ENCODE data around the gene DPM1. TPM values are rescaled to one million over a fixed set of nuclear protein-coding genes. Genes with fewer than 3 reads are reported as not detected.
"Not testable (repeated sequence)": the region's sequence is repeated elsewhere in the genome, so short reads cannot be mapped to it uniquely, and the experiment has no call there.

The DPM1 gene
- total RNA-seq, 1 experiment from 2014 or later, result 66.8 TPM

GRCh38 chr20:50980851-50981713, 22.8 kb upstream of the DPM1 start:
- Mint-ChIP-seq H3K27me3 (ENCODE audit: insufficient read depth, unreplicated experiment) (no peaks in the 10 kb centered on the region), H3K36me3 (ENCODE audit: insufficient read depth, unreplicated experiment) (no peaks in the 10 kb centered on the region), H3K9me3 (ENCODE audit: unreplicated experiment) (no peaks in the 10 kb centered on the region), H3K4me1 (ENCODE audit: insufficient read depth, unreplicated experiment) (peaks cover 34% of the 10 kb centered on the region), H3K4me3 (ENCODE audit: unreplicated experiment) (no peak overlapping the region), H3K27ac (ENCODE audit: low read depth, unreplicated experiment) (peak overlapping the region; percentile 97)
- ChIA-PET CTCF (interaction anchor here (0.6 to 22.3 kb wide), 41 partner anchors 10 to 1102 kb away, joined by 3 to 810 read pairs (median 4); partner anchors contain the start of genes BCAS4, DPM1 and MOCS3), POLR2A (interaction anchor here (0.6 to 3.8 kb wide), 13 partner anchors 11 to 1004 kb away, joined by 3 to 40 read pairs (median 3); partner anchors contain the start of genes ADNP, DPM1 and MOCS3)
- peak; percentile 75 for TF ChIP-seq CTCF (IDR thresholded peaks at IDR 0.05; ENCODE audit: unreplicated experiment)
- BruUV-seq (replicated peaks), result no TSS peak
- DNase-seq (ENCODE audit: unreplicated experiment), result peak; percentile 80
- intact Hi-C loops (cut with micrococcal nuclease), result loop anchor here (1.0 to 2.0 kb wide), 2 partner anchors 23 to 186 kb away; partner anchors contain the start of genes BCAS4, DPM1 and MOCS3

- Mint-ChIP-seq H3K27me3 (ENCODE audit: insufficient read depth, unreplicated experiment) (no peaks in the 10 kb centered on the region), H3K27ac (ENCODE audit: low read depth, unreplicated experiment) (peak overlapping the region; percentile 97), H3K4me3 (ENCODE audit: unreplicated experiment) (peak overlapping the region; percentile 42), H3K4me1 (ENCODE audit: insufficient read depth, unreplicated experiment) (peaks cover 34% of the 10 kb centered on the region), H3K36me3 (ENCODE audit: insufficient read depth, unreplicated experiment) (no peaks in the 10 kb centered on the region), H3K9me3 (ENCODE audit: unreplicated experiment) (no peaks in the 10 kb centered on the region)
- CTCF ChIA-PET, result interaction anchor here (0.6 to 22.3 kb wide), 18 partner anchors 9 to 1088 kb away, joined by 3 to 810 read pairs (median 8); partner anchors contain the start of genes BCAS4, DPM1 and MOCS3
- TF ChIP-seq CTCF (IDR thresholded peaks at IDR 0.05; ENCODE audit: unreplicated experiment), result no peak
- DNase-seq (ENCODE audit: unreplicated experiment), result peak; percentile 92
- BruUV-seq (replicated peaks), result no TSS peak
- POLR2A ChIA-PET, result interaction anchor here (0.6 to 3.7 kb wide), 8 partner anchors 11 to 676 kb away, joined by 3 to 40 read pairs (median 5); partner anchors contain the start of genes ADNP, DPM1 and MOCS3
- intact Hi-C loops (cut with micrococcal nuclease), result loop anchor here (1.0 to 2.0 kb wide), 2 partner anchors 22 to 185 kb away; partner anchors contain the start of genes BCAS4, DPM1 and MOCS3
Measured at GRCh38 chr20:50980071-50980681, 21.8 kb upstream of the DPM1 start.

GRCh38 chr20:50978533-50978932, 20.2 kb upstream of the DPM1 start:
- DNase-seq (ENCODE audit: unreplicated experiment); H3K27me3 Mint-ChIP-seq (ENCODE audit: insufficient read depth, unreplicated experiment); intact Hi-C loops (cut with micrococcal nuclease); H3K9me3 Mint-ChIP-seq (ENCODE audit: unreplicated experiment); H3K36me3 Mint-ChIP-seq (ENCODE audit: insufficient read depth, unreplicated experiment); H3K27ac Mint-ChIP-seq (ENCODE audit: low read depth, unreplicated experiment); H3K4me3 Mint-ChIP-seq (ENCODE audit: unreplicated experiment); BruUV-seq (replicated peaks): not testable (repeated sequence)
- peaks cover 34% of the 10 kb centered on the region for H3K4me1 Mint-ChIP-seq (ENCODE audit: insufficient read depth, unreplicated experiment)
- ChIA-PET POLR2A (interaction anchor here (0.6 to 0.9 kb wide), 2 partner anchors 47 to 321 kb away, joined by 3 read pairs; no protein-coding TSS in a partner anchor), CTCF (interaction anchor here (0.7 to 22.3 kb wide), 2 partner anchors 15 to 326 kb away, joined by 3 to 810 read pairs; no protein-coding TSS in a partner anchor)

GRCh38 chr20:50977066-50978021, 19.0 kb upstream of the DPM1 start:
- no peaks in the 10 kb centered on the region for H3K27me3 Mint-ChIP-seq (ENCODE audit: insufficient read depth, unreplicated experiment)
- ChIA-PET POLR2A (interaction anchor here (0.9 kb wide), 1 partner anchor 46 kb away, joined by 3 read pairs; no protein-coding TSS in a partner anchor), CTCF (interaction anchor here (0.6 to 22.3 kb wide), 5 partner anchors 328 to 996 kb away, joined by 3 to 810 read pairs (median 4); no protein-coding TSS in a partner anchor)
- H3K4me1 Mint-ChIP-seq (ENCODE audit: insufficient read depth, unreplicated experiment), result peaks cover 27% of the 10 kb centered on the region
- H3K9me3 Mint-ChIP-seq (ENCODE audit: unreplicated experiment), result no peaks in the 10 kb centered on the region
- no TSS peak for BruUV-seq (replicated peaks)
- H3K36me3 Mint-ChIP-seq (ENCODE audit: insufficient read depth, unreplicated experiment), result no peaks in the 10 kb centered on the region
- H3K27ac Mint-ChIP-seq (ENCODE audit: low read depth, unreplicated experiment), result no peak overlapping the region
- intact Hi-C loops (cut with micrococcal nuclease), result no loop called here
- no peak overlapping the region for H3K4me3 Mint-ChIP-seq (ENCODE audit: unreplicated experiment)
- DNase-seq (ENCODE audit: unreplicated experiment), result no peak
- TF ChIP-seq CTCF (IDR thresholded peaks at IDR 0.05; ENCODE audit: unreplicated experiment), result no peak

Measured in MCF 10A (cell line).